NCI-H128 (cell line): ENCODE data around the gene TGM2.

Experiments used
- DNase-seq: peaks from one replicate; lab custom pipeline; 2025; ENCODE audit not compliant: unreplicated experiment; lab: John Stamatoyannopoulos, UW

The TGM2 gene

DNA sequence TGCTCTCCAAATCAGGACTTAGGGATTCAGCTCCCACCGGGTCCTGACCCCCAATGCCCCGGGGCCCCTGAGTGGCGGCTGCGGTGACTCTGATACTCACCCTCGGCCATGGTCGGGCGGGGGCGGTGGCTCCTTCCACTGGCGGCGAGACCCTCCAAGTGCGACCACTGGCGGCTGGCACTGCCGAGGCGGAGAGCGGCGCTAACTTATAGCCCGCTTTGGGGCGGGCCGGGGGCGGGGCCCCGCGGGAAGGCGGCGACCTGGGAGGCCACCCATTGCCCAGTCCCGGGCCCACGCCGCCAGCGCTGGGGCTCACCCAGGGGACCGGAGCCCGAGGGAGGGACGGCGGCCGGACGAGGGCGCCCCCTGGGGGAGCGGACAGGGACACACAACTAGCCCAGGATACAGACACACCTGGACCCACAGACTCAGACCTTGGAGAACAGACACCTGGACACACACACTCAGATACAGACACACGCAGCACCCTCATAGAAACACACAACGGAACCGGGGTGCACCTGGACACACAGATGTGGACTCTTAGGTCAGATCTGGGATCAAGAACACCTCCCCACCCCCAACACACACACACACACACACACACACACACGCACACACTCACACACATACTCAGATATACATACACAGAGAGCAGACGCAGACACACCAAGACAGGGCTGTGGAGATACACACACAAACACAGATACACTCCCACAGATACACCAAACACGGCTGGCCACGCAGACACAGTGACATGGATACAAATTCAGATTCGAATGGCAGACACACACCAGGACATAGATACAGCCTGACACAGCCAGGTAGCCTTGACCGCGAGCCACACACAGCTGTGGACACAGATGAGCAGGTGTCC, at the start of gene TGM2:
TGM2 (minus strand) TSS at position 182 of the 877 bp plus-strand sequence; CDS start at position 110, 72 bp downstream.
- no peak for DNase-seq

DNA sequence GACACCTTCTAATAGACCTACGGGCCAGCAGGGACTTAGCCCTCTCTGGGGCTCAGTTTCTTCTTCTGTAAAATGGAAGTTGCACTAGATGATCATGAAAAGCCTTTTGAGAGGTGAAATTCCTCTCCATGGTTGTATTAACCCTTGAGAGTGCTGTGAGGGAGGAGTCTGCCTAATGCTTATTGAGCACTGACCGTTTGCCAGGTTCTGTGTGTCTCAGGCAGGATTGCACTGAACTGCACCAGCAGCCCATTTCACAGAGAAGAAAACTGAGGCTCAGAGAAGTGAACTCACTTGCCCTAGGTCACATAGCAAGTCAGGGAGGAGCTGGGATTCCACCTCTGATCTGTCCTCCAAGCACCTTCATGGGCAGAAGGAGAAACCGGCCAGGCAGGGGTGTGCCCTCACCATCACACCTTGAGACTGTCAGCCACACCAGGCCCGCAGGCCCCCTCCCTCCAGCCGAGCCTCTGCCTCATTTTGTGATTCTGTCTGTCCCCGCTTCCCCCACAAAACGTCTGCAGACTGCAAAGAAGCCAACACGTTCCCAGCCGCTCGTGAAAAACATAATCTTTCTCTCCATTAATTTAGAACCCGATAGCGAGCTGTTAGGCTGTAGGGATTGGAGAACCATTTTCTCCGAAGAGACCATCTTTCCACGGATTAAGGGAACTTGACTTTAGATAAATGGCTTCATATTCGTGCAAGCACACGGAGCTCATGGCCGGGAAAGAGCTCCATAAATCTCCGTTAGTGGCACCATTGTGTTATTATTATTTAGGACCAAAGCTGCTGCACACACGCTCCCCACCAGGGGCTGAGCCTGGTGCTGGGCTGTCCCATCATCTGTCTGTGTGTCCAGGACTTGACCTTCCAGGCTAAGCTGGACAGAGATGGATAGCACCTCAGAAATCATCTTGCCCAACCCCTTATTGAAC, 49.5 kb upstream of the TGM2 start:
- no peak for DNase-seq

DNA sequence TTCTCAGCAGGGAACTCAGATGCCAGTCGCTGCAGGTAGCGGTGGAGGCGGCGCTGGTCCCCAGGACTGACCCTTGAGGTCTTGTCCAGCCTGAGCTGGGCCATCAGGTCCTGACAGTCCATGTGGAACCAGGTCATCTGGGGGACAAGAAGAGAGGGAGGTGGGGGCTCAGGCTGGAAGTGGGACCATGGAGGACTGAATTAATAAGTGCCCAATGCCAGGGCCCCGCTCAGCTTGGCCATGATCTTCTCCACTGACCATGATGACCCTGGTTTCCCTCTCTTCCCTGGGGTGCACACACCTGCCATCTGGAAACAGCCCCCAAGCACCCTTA, 48.5 kb upstream of the TGM2 start:
- DNase-seq = no peak

DNA sequence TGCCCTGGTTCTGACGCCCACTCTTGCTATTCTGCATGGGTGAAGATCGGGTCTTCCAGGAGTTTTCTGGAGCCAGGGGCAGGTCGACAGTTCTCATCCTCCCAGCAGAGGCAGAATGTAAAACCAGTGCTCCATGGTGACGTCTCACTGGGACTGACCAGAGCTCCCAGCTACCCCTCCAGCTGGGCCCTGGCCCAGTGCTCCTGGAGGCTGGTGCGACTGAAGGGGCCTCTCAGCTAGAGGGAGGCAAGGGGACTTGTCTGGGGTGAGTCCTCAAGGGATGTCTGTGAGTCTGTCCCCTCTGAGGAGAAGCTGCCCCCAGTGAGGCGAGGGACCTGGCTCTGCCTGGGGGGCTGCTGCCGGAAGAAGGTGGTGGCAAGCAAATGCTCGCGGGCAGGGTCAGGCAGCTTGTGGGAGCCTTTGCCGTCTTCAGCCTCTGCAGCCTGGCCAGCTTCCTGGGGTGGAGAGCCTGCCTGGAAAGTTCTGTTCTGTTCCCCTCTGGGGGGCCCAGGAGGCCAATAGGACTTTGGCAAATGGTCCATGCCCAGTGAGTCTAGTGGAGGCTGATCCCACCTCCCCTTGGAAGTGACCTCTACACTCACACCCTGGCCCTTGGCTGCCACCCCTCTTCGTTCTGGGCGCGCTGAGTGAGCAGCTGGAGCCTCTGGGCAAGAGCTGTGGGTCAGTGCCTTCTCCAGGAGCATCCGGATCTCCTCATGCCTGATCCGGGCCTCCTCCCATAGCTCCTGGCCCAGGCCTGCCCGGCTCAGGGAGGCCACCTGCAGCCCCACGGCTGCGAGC, 47.9 kb upstream of the TGM2 start:
- no peak for DNase-seq

DNA sequence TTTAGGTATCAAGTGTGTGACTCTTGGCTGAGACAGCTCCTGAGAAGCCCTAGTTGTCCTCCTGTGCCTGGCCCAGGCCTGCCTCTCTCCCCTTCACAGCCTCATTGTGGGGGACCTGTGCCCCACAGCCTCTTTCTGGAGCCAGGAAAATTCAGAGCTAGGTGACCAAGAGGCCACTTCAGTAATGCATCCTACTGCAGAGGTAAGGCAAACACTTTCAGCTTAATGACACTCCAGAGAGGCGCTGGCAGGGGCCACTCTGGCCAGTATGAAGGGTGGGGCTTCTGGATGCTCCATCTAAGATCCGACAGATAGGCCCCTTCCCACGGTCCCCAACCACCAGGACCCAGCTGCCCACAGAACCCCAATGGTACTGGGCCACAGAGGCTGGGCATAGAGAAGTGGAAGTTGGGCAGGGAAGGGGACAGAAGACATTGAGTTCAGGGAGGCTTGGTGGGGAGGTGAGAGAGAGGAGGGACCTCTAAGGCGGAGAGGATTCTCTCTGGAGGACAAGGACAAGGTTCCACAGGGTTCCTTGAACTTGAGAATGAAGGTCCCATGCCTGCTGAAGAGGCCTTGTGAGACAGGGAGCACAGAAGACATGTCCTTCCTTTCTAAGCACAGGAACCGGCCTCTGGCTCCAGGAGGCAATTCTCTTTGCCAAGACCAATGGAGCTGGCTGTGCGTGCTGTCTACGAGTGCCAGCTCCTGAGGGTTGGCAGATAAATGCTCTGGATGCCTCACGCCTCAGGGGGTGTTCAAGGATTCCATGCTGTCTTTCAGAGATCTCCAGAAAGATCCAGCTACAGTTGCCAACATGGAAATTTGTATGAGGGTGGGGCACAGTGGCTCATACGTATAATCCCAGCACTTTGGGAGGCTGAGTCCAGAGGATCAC, 46.4 kb upstream of the TGM2 start:
- no peak for DNase-seq

DNA sequence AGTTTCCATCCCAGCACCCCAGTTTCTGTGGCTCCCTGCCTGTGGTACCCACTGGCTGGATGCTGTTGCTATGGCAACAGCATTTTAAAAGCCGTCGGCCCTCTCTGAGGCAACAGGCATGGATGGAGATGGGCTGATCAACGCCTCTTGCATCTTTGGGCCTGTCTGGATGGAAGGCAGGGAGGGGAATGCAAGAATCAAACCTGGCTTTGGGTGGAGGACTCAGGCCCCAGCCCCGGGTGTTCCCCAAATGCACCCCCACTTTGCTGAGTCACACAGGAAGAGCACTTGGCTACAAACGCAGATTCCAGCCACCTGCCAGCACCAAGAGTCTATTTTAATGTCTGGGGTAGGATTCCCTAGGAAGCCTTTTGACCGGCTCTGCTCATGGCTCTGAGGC, 45.7 kb upstream of the TGM2 start:
- DNase-seq = no peak

DNA sequence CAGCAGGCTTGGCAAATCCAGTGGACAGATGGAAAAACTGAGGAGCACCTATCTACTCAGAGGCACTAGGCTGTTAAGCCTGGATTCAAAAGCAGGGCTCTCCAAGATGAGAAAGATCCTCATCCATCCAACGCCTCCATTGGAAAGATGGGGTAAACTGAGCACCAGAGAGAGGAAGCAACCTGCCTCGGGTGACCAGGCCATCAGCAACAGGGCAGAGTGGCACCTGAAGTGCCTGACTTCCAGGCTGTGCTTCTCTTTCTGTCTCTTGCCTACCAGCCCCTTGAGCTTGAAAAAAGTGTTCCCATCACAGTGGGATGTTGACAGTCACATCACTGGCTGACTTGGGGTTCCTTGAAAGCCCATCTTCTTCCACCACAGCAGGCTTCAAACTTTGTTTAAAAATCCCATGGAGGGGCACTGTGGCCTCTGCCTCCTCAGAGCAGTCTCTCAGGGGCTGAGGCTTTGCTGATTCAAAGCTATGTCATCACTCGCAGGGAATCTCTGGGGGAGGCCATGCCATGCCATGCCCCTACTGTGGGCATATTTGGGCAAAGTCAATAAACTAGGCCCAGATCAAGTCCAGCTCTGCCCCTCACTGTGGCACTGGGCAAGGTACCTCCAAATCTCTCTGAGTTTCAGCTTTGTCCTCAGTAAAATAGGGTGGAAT, 44.8 kb upstream of the TGM2 start:
- DNase-seq = no peak

DNA sequence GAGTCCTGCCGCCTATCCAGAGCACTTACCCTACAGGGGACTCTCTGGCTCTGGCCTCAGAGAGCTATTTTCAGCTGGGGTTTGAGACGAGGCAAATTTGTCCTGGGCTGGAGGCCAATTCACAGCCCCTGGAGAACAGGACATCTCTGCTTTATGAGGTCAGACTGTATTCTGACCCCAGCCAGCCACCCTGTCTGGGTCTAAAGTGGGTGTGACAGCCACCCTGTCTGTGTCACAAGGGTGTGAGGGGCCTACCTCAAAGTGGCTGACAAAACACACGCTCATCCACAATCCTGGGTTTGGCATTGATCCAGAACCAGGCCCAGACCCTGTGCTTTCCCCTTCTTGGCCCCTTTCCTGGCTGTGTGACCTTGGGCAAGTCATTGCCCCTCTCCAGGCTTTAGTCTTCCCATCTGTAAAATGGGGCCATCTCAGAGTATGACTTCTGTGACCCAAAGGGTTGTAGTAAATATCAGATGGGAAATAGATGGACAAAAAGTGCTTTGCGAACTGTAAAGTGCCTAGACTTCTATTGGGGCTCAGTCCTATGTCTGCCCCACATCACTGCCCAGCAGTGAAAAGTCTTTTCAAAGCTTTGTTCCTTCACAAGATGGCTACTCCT, 44.1 kb upstream of the TGM2 start:
- DNase-seq = no peak

DNA sequence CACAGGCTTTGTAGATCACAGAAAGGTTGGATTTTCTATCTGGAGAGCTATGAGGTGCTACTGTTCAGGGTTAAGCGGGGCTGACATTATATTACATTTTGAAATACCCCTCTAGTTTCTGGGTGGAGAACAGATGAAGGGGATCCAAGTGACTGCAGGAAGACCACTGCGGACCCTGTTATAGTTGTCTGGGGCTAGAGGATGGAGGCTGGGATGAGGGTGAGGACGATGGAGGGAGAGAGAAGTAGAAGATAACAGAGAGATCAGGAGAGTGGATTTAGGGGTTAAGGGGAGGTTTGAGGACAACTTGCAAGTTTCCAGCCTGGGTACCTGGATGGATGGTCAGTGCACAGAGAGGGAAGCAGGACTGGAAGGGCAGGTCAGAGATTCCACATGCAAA, 43.5 kb upstream of the TGM2 start:
- no peak for DNase-seq

DNA sequence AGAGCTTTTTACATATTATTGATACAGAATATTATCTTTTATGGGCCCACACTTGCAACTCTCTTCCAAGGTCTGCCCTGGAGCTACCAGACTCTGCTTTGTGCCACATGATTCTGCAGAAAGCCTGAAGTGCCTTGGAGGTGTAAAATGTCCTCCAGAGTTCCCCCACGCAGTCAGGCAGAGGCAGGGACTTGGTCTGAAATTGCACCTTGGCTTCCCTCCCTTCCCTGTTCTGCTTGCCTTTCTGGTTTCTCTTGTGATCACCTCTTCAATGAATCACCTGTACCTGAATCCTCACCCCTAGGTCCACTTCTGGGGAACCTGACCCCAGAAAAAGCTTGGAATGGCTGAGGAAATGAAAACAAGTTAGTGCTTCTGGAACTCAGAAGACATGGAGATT, 43.0 kb upstream of the TGM2 start:
- DNase-seq = no peak

DNA sequence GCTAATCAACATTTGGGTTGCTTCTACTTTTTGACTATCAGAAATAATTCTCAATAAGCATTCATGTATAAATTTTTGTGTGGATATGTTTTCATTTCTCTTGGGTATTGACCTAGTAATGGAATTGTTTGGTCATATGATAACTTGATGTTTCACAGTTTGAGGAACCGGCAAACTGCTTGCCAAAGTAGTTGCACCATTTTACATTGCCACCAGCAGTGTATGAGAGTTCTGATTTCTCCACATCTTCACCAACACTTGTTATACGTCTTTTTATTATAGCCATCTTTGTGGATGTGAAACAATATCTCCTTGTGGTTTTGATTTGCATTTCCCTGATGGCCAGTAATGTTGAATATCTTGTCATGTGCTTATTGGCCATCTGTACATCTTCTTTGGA, 42.6 kb upstream of the TGM2 start:
- no peak for DNase-seq

DNA sequence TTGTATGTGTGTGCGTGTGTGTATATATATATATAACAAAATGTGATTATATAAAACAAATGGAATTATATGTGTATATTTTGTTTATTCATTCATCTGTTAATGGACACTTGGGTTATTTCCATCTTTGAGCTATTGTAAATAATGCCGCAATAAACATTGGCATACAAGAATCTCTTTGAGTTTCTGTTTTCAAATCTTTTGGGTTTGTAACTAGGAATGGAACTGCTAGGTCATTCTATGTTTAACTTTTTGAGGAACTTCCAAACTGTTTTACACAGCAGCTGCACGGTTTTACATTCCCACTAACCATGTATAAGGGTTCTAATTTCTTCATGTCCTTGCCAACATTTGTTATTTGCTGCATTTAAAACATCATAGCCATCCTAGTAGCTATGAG, 39.9 kb upstream of the TGM2 start:
- DNase-seq = no peak

DNA sequence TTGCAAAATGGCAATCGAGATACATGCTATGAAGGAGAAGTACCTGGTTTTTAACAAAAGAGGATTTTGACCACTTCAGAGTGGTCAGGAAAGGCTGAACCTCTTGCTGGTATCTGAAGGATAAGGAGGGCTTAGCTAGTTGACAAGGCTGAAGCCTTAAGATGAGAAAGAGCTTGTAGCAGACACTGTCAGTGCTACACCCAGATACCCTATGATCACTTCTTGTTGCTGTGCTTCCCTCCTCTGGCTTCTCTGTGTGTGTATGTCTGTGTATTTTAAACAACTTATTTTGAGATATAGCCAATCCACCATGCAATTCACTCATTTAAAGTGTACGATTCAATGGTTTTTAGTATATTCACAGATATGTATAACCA, 38.9 kb upstream of the TGM2 start:
- DNase-seq = no peak

DNA sequence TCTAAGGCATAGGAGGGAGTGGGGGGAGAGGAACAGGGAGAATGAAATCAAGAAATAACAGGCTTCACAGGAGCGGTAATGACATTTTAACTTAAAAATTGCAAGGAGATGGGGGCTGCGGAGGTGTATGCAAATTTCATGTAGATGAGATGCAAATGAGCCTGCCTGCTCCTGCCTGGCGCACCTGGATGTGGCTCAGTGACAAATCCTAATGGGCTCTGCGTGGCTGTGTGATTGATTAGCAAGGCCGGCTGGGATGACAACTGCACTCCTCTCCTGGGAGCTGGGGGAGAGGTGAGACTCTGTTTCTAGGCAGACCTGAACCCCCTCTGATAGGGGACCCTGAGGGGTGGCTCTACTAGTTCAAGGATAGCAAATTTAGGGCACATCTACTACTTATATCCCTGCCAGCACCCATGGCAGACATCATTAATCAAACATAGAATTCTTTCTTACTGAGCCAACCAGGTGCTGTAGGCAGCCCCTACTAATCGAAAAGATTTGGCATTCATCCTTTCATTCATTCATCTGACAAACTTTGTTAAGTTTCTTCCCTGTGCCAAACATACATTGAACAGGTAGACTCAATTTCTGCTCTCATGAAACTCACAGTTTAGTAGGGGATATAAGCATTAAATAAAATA, 38.4 kb upstream of the TGM2 start:
- DNase-seq = no peak

DNA sequence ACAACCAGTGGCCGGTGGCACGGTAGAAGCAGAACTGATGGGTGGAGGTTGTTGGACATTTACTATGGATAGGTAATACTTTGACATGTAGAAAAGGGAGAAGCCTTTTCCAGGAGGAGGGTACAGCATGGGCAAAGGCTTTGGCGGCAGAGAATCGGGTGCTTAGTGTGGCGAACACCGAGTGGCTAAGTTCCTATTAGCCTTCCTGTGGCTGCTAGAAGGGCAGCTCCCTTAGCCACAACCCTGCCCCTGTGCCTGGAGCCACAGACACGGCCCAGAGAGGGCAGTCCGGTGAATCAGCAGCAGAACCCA, 37.9 kb upstream of the TGM2 start:
- DNase-seq = no peak

DNA sequence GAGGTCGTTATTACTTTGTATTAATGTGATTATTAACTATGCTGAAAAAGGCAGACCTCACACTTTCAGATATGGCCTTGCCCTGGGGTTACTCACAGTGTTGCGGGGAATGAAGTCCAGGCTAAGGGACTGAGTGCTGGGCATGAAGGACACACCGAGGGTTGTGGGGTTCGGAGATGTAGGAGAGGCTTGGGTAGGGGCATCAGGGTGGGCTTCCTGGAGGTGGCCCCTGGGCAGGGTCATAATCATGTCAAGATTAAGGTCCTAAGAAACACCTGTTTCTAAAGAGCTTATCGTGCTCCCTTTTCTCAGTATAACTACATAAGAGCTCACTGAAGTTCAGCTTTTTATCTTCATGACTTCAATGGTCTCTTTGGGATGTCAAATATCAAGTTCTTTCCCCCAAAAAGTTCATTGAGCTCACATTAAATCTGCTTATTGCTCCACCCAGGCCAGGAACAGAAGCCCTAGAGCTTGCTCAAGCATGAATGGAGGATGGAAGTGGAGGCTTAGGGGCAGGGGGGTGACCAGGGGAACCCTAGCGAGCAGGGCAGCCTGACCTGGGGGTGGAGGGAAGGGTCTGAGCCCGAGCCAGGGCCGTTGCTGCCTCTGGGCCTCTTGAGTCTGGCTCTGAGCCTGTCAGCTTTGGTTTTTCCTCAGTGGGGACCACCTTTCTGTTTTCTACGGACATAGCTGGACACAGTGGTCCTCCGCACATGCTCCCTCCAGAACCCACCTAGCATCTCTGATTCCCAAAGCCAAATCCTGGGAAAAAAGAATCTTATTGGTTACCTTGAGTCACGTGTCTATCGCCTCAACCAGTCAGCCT, 37.3 kb upstream of the TGM2 start:
- DNase-seq = no peak

DNA sequence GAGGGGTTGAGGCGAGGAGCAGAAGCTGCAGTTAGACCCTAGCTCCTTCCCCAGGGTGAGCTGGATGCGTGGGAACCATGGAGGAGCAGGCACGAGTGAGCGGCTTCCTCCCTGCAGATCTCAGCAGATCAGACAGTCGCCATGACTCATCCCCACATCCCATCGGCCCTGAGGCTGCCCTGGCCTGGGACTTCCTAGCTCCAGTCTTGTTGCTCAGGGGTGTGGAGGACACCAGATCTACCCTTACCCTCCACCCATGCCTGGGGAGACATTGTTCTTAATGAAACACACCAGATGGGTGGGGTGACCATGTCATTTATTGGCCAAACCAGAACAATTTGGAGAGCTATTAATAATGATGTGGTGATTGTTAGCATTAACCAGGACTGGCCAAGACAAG, 36.3 kb upstream of the TGM2 start:
- no peak for DNase-seq

DNA sequence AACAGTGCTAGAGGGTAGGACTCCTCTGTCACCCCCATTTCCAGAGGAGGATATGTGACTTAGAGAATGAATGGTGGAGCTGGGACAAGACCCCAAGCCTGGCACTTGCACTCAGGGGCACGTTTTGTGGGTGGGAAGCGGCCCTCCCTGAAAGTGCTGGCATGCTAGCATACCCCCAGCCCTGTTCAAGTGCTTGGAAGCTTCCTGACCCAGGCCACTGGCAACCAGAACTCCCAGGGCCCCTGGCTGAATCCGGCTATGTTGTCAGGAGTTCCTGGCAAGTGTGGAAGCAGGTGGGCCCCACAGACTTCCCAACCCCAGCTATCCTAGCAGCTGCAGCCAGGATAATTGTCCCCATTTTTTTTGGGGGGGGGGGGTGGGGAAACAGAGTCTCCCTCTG, 35.6 kb upstream of the TGM2 start:
- no peak for DNase-seq
